Bronchial epithelial cell (primary cell): ENCODE data around the gene FSIP1. TPM values are rescaled to one million over a fixed set of nuclear protein-coding genes. Genes with fewer than 3 reads are reported as not detected.

ENCODE experiments used
- DNase-seq: peaks from one replicate; pipeline ENCODE4 v3.0.0-alpha.2; 2010; ENCODE audit warnings: low read depth
- FAIRE-seq: peaks from 2 replicates; lab custom pipeline; 2011; peaks lifted over from hg19 to GRCh38; lab: Jason Lieb, UNC
- H3K27me3 ChIP-seq: 2 replicates; pipeline ENCODE4 v1.5.1; 2011; ENCODE audit warnings: low read length; ENCODE audit not compliant: control insufficient read depth, insufficient read depth
- H3K36me3 ChIP-seq: 2 replicates; pipeline ENCODE4 v1.5.1; 2011; ENCODE audit warnings: low read length; ENCODE audit not compliant: control insufficient read depth, insufficient read depth
- H3K4me3 ChIP-seq: 2 replicates; pipeline ENCODE4 v1.5.1; 2011; ENCODE audit warnings: mild to moderate bottlenecking, low read depth, low read length, control low read depth
- total RNA-seq: library from RNA; depleted of rRNA; stranded (reverse); fragments of >200 nt; gene quantifications from 2 replicates; pipeline ENCODE4 v1.2.1, GENCODE V29; 2014
- TF ChIP-seq, protein P1 (sequence below): IDR thresholded peaks from 2 replicates; pipeline ENCODE4 v1.5.1; 2011; ENCODE audit warnings: mild to moderate bottlenecking, moderate library complexity, low read length, control low read depth, inconsistent platforms; ENCODE audit not compliant: insufficient read depth, severe bottlenecking

Gene FSIP1
- total RNA-seq, 1 donor from 2014 or later: 9.5 TPM

DNA sequence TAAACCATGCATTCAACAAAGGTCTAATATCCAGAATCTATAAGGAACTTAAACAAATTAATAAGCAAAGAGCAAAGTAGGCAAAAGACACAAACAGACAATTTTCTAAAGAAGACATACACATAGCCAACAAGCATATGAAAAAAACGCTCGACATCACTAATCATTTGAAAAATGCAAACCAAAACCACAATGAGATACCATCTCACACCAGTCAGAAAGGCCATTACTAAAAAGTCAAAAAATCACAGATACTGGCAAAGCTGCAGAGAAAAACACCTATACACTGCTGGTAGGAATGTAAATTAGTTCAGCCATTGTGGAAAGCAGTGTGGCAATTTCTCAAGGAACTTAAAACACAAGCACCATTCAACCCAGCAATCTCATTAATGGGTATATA lies 53.8 kb downstream of the FSIP1 start:
- FAIRE-seq (no peak), DNase-seq (no peak)
- TF ChIP-seq, protein P1, sequence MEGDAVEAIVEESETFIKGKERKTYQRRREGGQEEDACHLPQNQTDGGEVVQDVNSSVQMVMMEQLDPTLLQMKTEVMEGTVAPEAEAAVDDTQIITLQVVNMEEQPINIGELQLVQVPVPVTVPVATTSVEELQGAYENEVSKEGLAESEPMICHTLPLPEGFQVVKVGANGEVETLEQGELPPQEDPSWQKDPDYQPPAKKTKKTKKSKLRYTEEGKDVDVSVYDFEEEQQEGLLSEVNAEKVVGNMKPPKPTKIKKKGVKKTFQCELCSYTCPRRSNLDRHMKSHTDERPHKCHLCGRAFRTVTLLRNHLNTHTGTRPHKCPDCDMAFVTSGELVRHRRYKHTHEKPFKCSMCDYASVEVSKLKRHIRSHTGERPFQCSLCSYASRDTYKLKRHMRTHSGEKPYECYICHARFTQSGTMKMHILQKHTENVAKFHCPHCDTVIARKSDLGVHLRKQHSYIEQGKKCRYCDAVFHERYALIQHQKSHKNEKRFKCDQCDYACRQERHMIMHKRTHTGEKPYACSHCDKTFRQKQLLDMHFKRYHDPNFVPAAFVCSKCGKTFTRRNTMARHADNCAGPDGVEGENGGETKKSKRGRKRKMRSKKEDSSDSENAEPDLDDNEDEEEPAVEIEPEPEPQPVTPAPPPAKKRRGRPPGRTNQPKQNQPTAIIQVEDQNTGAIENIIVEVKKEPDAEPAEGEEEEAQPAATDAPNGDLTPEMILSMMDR: no peak
- no peaks in the 10 kb centered on the region for H3K36me3 ChIP-seq
- no peaks in the 10 kb centered on the region for H3K27me3 ChIP-seq
- H3K4me3 ChIP-seq: no peak overlapping the region

DNA sequence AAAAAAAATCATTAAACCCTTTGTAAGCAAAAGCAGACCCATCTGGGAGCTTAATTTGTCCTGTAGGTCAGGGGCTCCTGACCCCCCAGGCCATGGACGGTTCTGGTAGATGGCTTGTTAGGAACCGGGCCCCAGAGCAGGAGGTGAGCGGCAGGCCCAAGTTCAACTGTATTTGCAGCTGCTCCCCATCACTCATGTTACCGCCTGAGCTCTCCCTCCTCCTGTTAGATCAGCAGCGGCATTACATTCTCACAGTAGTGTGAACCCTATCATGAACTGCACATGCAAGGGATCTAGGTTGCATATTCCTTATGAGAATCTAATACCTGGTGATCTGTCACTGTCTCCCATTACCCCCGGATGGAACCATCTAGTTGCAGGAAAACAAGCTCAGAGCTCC lies 60.7 kb downstream of the FSIP1 start:
- H3K36me3 ChIP-seq: no peaks in the 10 kb centered on the region
- TF ChIP-seq, protein P1: no peak
- DNase-seq (no peak), FAIRE-seq (no peak)
- H3K27me3 ChIP-seq: no peaks in the 10 kb centered on the region
- H3K4me3 ChIP-seq: no peak overlapping the region

DNA sequence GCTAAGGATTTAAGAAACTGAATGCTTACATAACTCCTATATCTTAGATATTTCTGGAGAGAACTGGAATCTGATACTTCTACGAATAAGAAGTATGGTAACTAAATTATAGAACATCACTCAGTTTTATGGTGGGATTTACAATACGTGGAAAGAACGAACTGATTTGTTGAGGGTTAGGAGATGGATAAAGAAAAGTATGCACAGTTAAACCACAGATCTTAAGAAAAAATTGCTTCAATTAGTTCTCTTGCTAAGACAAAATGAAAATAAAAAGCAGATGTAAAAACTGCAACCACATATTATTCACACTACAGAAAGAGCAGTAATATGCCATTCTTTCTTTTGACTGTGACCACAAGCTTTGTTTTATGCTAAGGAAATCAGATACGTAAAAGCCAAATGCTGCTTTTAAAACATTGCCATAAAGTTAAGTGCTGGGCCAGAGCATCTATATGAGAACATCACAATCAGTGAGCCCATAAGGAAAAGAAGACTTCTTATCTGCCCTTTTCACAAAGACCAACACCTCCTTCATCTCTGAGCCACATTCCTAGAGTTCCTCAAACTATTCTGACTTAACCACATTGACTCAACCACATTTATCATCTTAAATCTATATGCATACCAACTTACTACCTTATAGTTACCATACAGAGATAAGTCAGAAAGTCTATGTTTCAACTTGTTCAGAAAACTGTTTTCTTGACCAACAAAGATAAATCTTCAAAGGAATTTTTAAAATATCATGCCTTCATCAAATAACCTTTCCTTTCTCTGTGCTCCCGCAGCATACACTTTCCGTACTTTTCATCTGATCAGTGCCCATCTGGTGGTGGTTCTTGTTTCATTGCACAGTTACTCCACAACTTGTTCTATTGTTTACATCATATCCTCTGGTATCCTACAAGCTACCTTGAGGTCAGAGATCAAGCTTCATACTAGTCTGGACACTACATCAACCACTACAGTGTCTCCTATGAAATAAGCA lies 61.7 kb downstream of the FSIP1 start:
- Histone ChIP-seq H3K27me3 (no peaks in the 10 kb centered on the region), H3K36me3 (no peaks in the 10 kb centered on the region), H3K4me3 (no peak overlapping the region)
- DNase-seq (peak; percentile 87), FAIRE-seq (peak; percentile 18)
- TF ChIP-seq, protein P1: no peak

DNA sequence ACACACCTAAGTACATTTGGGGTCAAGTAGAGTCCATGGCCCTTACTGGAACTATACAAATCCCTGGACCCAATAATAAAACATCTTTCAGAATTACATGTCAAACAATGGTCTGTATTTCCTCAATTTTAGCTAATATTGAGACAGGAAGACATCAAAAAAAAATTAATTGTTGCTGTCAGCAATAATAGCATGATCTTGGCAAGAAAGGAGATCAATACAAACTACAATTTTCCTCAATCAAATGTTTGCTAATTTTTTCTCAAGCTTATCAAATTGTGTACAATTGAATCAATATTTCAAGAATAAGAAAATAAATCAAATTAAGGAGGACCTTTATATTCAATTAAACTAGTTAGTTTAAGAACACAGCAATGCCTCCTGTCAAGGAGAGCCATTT lies 62.6 kb downstream of the FSIP1 start:
- Histone ChIP-seq H3K4me3 (no peak overlapping the region), H3K27me3 (no peaks in the 10 kb centered on the region), H3K36me3 (no peaks in the 10 kb centered on the region)
- no peak for FAIRE-seq
- TF ChIP-seq, protein P1: no peak
- DNase-seq: no peak

DNA sequence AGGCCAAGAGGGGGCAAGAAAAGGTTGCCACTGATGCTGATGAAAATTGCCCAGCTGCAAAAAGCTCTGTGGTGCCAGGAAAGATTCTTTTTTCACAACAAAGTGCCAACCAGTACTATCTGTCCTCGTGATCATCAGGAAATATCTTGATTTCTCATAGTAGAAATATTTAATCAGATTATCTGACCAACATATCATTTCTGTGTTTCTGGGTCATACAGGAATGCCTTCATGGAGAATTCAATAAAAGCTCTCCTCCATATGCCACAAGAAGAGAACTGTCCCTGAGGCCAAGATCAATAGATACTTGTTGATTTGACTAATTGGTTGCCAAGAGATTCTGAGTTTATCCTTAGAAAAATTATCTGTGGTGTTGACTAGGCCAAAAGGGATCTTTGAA lies 63.5 kb downstream of the FSIP1 start:
- H3K27me3 ChIP-seq: no peaks in the 10 kb centered on the region
- DNase-seq (no peak), FAIRE-seq (no peak)
- TF ChIP-seq, protein P1: no peak
- no peak overlapping the region for H3K4me3 ChIP-seq
- H3K36me3 ChIP-seq: no peaks in the 10 kb centered on the region

DNA sequence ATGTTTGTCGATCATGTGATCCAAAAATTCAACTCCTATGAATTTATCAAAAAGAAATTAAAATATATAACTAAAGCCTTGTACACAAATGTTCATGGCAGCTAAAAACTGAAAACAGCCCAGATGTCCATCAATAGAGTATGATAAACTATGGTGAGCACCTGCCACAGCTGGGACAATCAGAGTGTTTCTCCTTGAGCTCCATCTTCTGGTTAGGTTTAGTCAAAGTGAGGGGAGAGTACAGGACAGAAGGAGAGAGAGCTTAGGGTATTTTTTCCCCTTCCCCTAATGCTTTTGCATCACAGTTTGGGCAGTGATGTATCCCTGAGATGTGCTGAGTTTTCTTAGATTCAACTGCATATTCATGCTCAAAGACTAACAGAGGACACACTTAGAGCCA lies 65.5 kb downstream of the FSIP1 start:
- Histone ChIP-seq H3K4me3 (no peak overlapping the region), H3K36me3 (no peaks in the 10 kb centered on the region), H3K27me3 (no peaks in the 10 kb centered on the region)
- FAIRE-seq (no peak), DNase-seq (no peak)
- TF ChIP-seq, protein P1: no peak
